AG04449 (cell line): ENCODE data around the gene MVB12B.
A peak's percentile ranks its signal among the peaks of the same experiment; 100 is the strongest.

Experiments used
- CTCF ChIA-PET: fragments of 350-600 bp; formaldehyde crosslinking; extraction: SDS; loops from one replicate; lab custom pipeline; 2021; ENCODE audit warnings: antibody characterized with exemption; lab: Yijun Ruan, JAX
- POLR2A ChIA-PET: fragments of 400-600, 350-600 bp; formaldehyde crosslinking; extraction: SDS; loops from one replicate; lab custom pipeline; 2020; ENCODE audit warnings: antibody characterized with exemption, inconsistent platforms; lab: Yijun Ruan, JAX
- DNase-seq: peaks from one replicate; pipeline ENCODE4 v3.0.0-alpha.2; 2010; ENCODE audit warnings: low read depth, low spot score
- H3K4me3 ChIP-seq: 2 replicates; pipeline ENCODE4 v1.5.1; 2011; ENCODE audit warnings: low read depth, mild to moderate bottlenecking, control low read depth, low read length
- CTCF ChIP-seq: IDR thresholded peaks from one replicate; pipeline ENCODE4 v1.5.1; 2011; ENCODE audit warnings: mild to moderate bottlenecking, moderate library complexity, low read length, control low read depth, inconsistent platforms; ENCODE audit not compliant: insufficient read depth; ENCODE audit errors: missing control alignments

The MVB12B gene

GRCh38 chr9:126392662-126393371 lies 66.2 kb downstream of the MVB12B start:
- H3K4me3 ChIP-seq, result no peak overlapping the region
- TF ChIP-seq CTCF, result no peak
- CTCF ChIA-PET, result interaction anchor here (1.1 to 3.9 kb wide), 3 partner anchors 91 to 106 kb away, joined by 3 to 29 read pairs (median 5); no protein-coding TSS in a partner anchor
- POLR2A ChIA-PET, result interaction anchor here (1.0 kb wide), 1 partner anchor 65 kb away, joined by 3 read pairs; no protein-coding TSS in a partner anchor
- DNase-seq, result no peak

GRCh38 chr9:126393876-126394275 lies 67.2 kb downstream of the MVB12B start:
- DNase-seq, result no peak
- no peak for TF ChIP-seq CTCF
- POLR2A ChIA-PET, result no interaction called here
- no peak overlapping the region for H3K4me3 ChIP-seq
- CTCF ChIA-PET, result interaction anchor here (1.3 to 3.9 kb wide), 3 partner anchors 8 to 97 kb away, joined by 5 to 29 read pairs (median 20); no protein-coding TSS in a partner anchor

GRCh38 chr9:126394802-126395201 lies 68.2 kb downstream of the MVB12B start:
- ChIA-PET CTCF (interaction anchor here (0.5 to 8.0 kb wide), 4 partner anchors 9 to 844 kb away, joined by 3 to 90 read pairs (median 24); no protein-coding TSS in a partner anchor), POLR2A (no interaction called here)
- no peak overlapping the region for H3K4me3 ChIP-seq
- DNase-seq, result no peak
- TF ChIP-seq CTCF, result no peak

- DNase-seq, result peak; percentile 12
- POLR2A ChIA-PET, result no interaction called here
- no peak overlapping the region for H3K4me3 ChIP-seq
- CTCF ChIA-PET, result interaction anchor here (0.7 to 8.0 kb wide), 16 partner anchors 8 to 988 kb away, joined by 3 to 90 read pairs (median 4); no protein-coding TSS in a partner anchor
- no peak for TF ChIP-seq CTCF
These were observed 69.0 kb downstream of the MVB12B start for GRCh38 chr9:126395439-126396212.

GRCh38 chr9:126397056-126397455 lies 70.4 kb downstream of the MVB12B start:
- DNase-seq, result no peak
- TF ChIP-seq CTCF, result no peak
- ChIA-PET POLR2A (no interaction called here), CTCF (interaction anchor here (1.4 to 8.0 kb wide), 13 partner anchors 9 to 990 kb away, joined by 3 to 90 read pairs (median 11); no protein-coding TSS in a partner anchor)
- no peak overlapping the region for H3K4me3 ChIP-seq
